Measurements from ENCODE around the gene HBP1. TPM values are rescaled to one million over a fixed set of nuclear protein-coding genes. Genes with fewer than 3 reads are reported as not detected.
"Not testable (repeated sequence)": the region's sequence is repeated elsewhere in the genome, so short reads cannot be mapped to it uniquely, and the experiment has no call there.

Gene HBP1, protein sequence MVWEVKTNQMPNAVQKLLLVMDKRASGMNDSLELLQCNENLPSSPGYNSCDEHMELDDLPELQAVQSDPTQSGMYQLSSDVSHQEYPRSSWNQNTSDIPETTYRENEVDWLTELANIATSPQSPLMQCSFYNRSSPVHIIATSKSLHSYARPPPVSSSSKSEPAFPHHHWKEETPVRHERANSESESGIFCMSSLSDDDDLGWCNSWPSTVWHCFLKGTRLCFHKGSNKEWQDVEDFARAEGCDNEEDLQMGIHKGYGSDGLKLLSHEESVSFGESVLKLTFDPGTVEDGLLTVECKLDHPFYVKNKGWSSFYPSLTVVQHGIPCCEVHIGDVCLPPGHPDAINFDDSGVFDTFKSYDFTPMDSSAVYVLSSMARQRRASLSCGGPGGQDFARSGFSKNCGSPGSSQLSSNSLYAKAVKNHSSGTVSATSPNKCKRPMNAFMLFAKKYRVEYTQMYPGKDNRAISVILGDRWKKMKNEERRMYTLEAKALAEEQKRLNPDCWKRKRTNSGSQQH
- total RNA-seq (146 TPM), polyA plus RNA-seq (68.2 TPM)

GRCh38 chr7:107168233-107169119 is at the start of gene HBP1:
TSS of gene HBP1 (plus strand) at chr7:107169003. CDS start at chr7:107179894, 10,891 bp downstream.
- no peaks in the 10 kb centered on the region for H3K4me1 ChIP-seq (ENCODE audit: insufficient read depth)
- no peaks in the 10 kb centered on the region for H3K36me3 ChIP-seq (ENCODE audit: insufficient read depth)
- peak within 1 kb of the TSS; percentile 100 for H3K27ac ChIP-seq (ENCODE audit: low read depth)
- WGBS = under 1% methylated on average over 44 of the region's 44 CpGs
- peak; percentile 100 for DNase-seq (ENCODE audit: extremely low spot score)
- H3K4me3 ChIP-seq (ENCODE audit: low read depth, low read length) = peak within 1 kb of the TSS; percentile 87

DNA sequence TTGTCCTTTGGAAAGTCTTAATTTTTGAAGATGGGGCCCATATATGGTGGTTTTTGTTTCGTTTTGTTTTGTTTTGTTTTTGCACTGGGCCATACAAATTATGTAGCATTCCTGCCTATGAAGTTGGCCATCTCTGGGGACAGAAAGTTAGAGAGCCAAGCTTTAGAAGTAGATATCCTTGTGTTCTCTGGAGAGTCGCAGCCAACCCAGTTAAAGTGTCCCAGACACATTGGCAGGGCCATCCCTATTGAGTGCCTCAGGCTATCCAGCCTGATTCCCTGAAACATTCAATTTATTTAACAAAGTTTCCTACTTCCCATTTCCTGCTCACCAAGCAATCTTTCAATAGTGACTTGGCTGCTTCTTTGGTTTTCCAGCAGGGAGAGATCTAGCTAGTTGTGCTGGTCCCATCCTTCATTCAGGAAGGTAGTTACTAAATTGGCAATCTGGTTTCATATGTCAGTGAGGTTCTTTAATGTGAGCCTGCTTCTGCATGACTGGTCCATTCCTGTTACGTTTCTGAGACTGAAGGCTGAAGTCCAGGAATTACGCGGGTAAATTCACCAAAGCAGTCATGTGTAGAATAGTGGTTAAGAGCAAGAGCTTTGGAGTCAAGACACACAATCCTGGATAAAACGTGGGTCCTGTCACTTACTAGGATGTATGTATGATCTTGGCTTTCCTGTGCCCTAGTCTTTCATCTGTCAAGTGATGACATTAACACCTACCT is 49.3 kb upstream of the HBP1 start:
- WGBS = 92% methylated on average over 6 of the region's 6 CpGs
- no peaks in the 10 kb centered on the region for H3K4me1 ChIP-seq (ENCODE audit: insufficient read depth)
- no peak overlapping the region for H3K4me3 ChIP-seq (ENCODE audit: low read depth, low read length)
- H3K27ac ChIP-seq (ENCODE audit: low read depth) = no peak overlapping the region
- no peaks in the 10 kb centered on the region for H3K36me3 ChIP-seq (ENCODE audit: insufficient read depth)
- DNase-seq (ENCODE audit: extremely low spot score) = no peak

GRCh38 chr7:107122486-107122911 is 46.3 kb upstream of the HBP1 start:
- DNase-seq (ENCODE audit: extremely low spot score) = no peak
- Histone ChIP-seq H3K36me3 (ENCODE audit: insufficient read depth) (no peaks in the 10 kb centered on the region), H3K4me1 (ENCODE audit: insufficient read depth) (no peaks in the 10 kb centered on the region), H3K27ac (ENCODE audit: low read depth) (peak overlapping the region; percentile 34), H3K4me3 (ENCODE audit: low read depth, low read length) (no peak overlapping the region)
- 32% methylated on average over 4 of the region's 4 CpGs for WGBS

- Histone ChIP-seq H3K36me3 (ENCODE audit: insufficient read depth) (no peaks in the 10 kb centered on the region), H3K27ac (ENCODE audit: low read depth) (peak overlapping the region; percentile 15), H3K4me1 (ENCODE audit: insufficient read depth) (no peaks in the 10 kb centered on the region), H3K4me3 (ENCODE audit: low read depth, low read length) (no peak overlapping the region)
- DNase-seq (ENCODE audit: extremely low spot score) = no peak
- 95% methylated on average over 4 of the region's 4 CpGs for whole genome bisulfite sequencing
These were observed 45.4 kb upstream of the HBP1 start for GRCh38 chr7:107123392-107123791.

GRCh38 chr7:107125475-107125874 is 43.3 kb upstream of the HBP1 start:
- Histone ChIP-seq H3K36me3 (ENCODE audit: insufficient read depth) (no peaks in the 10 kb centered on the region), H3K27ac (ENCODE audit: low read depth) (no peak overlapping the region), H3K4me3 (ENCODE audit: low read depth, low read length) (no peak overlapping the region), H3K4me1 (ENCODE audit: insufficient read depth) (no peaks in the 10 kb centered on the region)
- DNase-seq (ENCODE audit: extremely low spot score) = no peak
- WGBS = 74% methylated on average over 5 of the region's 5 CpGs

DNA sequence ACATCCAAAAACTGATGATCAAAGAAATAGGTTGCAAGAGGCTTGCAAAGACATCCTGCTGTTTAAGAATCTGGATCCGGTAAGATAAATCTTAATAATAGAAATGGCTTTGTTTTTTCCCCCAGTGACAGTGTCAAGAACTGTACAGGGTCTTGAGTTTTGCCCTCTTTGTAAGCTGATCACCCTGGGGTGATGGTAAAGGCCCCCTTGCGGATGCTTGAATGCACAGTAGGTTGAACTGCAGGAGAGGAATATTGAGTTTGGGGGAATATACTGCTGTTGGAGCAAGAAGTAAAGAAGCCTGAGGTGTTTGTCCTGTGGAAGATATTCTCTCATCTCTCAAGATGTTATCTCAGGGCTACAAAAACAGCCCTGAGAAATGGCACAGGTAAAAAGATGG is 40.6 kb upstream of the HBP1 start:
- Histone ChIP-seq H3K4me3 (ENCODE audit: low read depth, low read length) (no peak overlapping the region), H3K4me1 (ENCODE audit: insufficient read depth) (no peaks in the 10 kb centered on the region), H3K36me3 (ENCODE audit: insufficient read depth) (no peaks in the 10 kb centered on the region), H3K27ac (ENCODE audit: low read depth) (no peak overlapping the region)
- 95% methylated on average over 2 of the region's 2 CpGs for WGBS
- DNase-seq (ENCODE audit: extremely low spot score) = no peak

- DNase-seq (ENCODE audit: extremely low spot score) = no peak
- no peaks in the 10 kb centered on the region for H3K36me3 ChIP-seq (ENCODE audit: insufficient read depth)
- 97% methylated on average over 3 of the region's 3 CpGs for WGBS
- H3K4me1 ChIP-seq (ENCODE audit: insufficient read depth) = no peaks in the 10 kb centered on the region
- no peak overlapping the region for H3K4me3 ChIP-seq (ENCODE audit: low read depth, low read length)
- H3K27ac ChIP-seq (ENCODE audit: low read depth) = no peak overlapping the region
These were observed 40.1 kb upstream of the HBP1 start for GRCh38 chr7:107128748-107129147.

DNA sequence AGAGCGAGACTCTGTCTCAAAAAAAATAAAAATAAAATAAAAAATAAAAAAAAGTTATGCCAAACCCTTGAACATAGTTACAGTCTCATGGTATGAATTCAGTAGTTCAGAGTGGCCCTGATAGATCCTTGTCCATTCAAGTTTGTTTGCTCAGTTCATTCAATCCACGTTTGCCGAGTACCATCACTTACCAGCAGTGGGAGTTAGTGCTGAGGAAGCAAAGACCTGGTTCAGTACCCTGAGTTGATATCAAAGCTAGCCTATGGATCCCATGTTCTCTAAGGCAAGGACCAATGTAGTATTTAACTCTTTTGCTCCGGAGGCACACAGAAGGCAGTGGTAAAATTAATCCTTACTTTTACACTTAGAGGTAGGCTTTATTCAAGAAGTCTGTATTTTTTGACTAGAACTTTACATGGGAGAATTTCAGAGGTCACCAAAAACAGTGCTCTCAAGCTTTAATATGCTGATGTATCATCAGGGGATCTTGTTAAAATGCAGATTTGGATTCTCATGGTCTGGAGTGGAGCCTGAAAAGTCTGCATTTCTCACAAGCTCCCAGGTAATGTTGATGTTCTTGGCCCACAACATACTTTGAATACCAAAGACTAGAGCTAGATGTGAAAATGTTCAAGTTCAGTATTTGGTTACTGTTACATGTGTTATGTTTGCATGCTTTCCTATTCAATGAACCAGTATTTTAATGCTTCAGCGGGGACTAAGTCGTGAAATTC is 38.1 kb upstream of the HBP1 start:
- Histone ChIP-seq H3K36me3 (ENCODE audit: insufficient read depth) (no peaks in the 10 kb centered on the region), H3K4me1 (ENCODE audit: insufficient read depth) (no peaks in the 10 kb centered on the region), H3K4me3 (ENCODE audit: low read depth, low read length) (no peak overlapping the region), H3K27ac (ENCODE audit: low read depth) (no peak overlapping the region)
- no peak for DNase-seq (ENCODE audit: extremely low spot score)
- WGBS = 77% methylated on average over 6 of the region's 6 CpGs

GRCh38 chr7:107133396-107133795 is 35.4 kb upstream of the HBP1 start:
- H3K27ac ChIP-seq (ENCODE audit: low read depth) = no peak overlapping the region

DNA sequence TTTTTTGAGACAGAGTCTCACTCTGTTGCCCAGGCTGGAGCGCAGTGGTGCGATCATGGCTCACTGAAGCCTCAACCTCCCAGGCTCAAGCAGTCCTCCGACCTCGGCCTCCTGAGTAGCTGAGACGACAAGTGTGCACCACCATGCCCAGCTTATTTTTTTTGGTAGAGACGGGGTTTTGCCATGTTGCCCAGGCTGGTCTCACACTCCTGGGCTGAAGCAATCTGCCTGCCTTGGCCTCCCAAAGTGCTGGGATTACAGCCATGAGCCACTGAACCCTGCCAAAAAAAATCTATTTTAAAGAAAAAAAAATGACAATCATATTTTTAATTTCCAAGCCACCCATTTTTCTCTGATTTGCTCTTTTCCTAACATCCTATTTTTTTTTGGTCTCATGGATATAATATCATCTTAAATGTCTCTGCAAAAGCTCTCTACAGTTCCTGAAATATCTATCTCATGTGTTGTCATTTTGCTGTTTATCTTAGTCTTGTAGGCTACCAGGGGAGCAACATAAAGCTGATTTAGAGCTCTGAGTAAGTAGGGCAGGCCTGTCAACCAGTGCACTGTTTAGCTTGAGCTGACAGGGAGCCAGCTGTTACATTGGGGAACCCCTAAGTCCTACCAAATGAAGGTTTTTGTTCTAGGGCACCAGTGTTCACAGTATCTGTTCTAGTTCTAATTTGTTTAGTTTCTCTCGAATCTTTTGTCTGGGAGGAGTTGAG is 29.9 kb upstream of the HBP1 start:
- no peak overlapping the region for H3K27ac ChIP-seq (ENCODE audit: low read depth)
- WGBS = 85% methylated on average over 7 of the region's 7 CpGs
- H3K4me3 ChIP-seq (ENCODE audit: low read depth, low read length) = no peak overlapping the region
- no peak for DNase-seq (ENCODE audit: extremely low spot score)
- H3K4me1 ChIP-seq (ENCODE audit: insufficient read depth) = no peaks in the 10 kb centered on the region
- no peaks in the 10 kb centered on the region for H3K36me3 ChIP-seq (ENCODE audit: insufficient read depth)

More at GRCh38 chr7:107133396-107133795, 35.4 kb upstream of the HBP1 start:
- Histone ChIP-seq H3K4me3 (ENCODE audit: low read depth, low read length) (no peak overlapping the region), H3K36me3 (ENCODE audit: insufficient read depth) (no peaks in the 10 kb centered on the region), H3K4me1 (ENCODE audit: insufficient read depth) (no peaks in the 10 kb centered on the region)
- DNase-seq (ENCODE audit: extremely low spot score) = no peak
- WGBS = 82% methylated on average over 2 of the region's 2 CpGs

- DNase-seq (ENCODE audit: extremely low spot score); H3K27ac ChIP-seq (ENCODE audit: low read depth); H3K4me3 ChIP-seq (ENCODE audit: low read depth, low read length); H3K36me3 ChIP-seq (ENCODE audit: insufficient read depth); H3K4me1 ChIP-seq (ENCODE audit: insufficient read depth): not testable (repeated sequence)
- WGBS = 86% methylated on average over 5 of the region's 5 CpGs
These were observed 24.9 kb upstream of the HBP1 start for GRCh38 chr7:107143875-107144274.

DNA sequence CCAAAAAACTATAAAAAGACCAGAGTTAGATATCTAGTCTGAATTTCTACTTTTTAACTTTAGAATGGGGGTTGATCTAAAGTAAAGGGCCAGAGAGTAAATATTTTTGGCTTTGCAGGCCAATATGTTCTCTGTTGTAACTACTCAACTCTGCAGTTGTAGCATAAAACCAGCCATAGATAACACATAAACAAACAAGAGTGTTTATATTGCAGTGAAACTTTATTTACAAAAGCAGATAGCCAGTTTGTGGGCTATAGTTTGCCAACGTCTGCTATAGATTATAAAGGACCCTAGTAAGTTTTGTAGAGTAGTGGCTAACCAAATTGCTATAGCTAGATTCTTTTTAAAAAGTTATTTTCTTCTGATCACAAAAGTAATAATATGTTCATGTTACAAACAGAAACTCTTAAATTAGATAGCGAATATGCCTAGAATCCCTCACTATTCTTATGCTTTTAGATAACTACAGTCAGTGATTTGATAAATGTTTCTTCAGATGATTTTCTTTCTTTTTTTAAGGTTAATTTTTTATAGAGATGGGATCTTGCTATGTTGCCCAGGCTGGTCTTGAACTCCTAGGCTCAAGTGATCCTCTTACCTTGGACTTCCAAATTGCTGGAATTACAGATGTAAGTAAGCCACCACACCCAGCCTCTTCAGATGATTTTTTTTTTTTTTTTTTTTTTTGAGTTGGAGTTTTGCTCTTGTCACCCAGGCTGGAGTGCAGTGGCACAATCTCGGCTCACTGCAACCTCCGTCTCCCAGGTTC is 23.6 kb upstream of the HBP1 start:
- WGBS = 81% methylated on average over 4 of the region's 4 CpGs
- Histone ChIP-seq H3K27ac (ENCODE audit: low read depth) (no peak overlapping the region), H3K4me3 (ENCODE audit: low read depth, low read length) (no peak overlapping the region), H3K4me1 (ENCODE audit: insufficient read depth) (no peaks in the 10 kb centered on the region), H3K36me3 (ENCODE audit: insufficient read depth) (no peaks in the 10 kb centered on the region)
- DNase-seq (ENCODE audit: extremely low spot score) = no peak

All from urinary bladder (tissue), 4 donors.